RWPE2 (cell line): ENCODE results near the gene DSC2.
"Not testable (repeated sequence)": the region's sequence is repeated elsewhere in the genome, so short reads cannot be mapped to it uniquely, and the experiment has no call there.

ENCODE experiments used
- ATAC-seq: fragments of 200-7000 bp; cut with Tn5 transposase; 3 replicates; pipeline ENCODE4 v1.9.1; 2021; ENCODE audit warnings: low read depth
- DNase-seq: peaks from one replicate; pipeline ENCODE4 v3.0.0-alpha.2; 2020; ENCODE audit warnings: low spot score
- H3K27ac ChIP-seq: fragments of 450-650 bp; 2 replicates; pipeline ENCODE4 v1.5.1; 2017; ENCODE audit warnings: mild to moderate bottlenecking; ENCODE audit not compliant: poor library complexity, severe bottlenecking
- H3K27me3 ChIP-seq: fragments of 250-450 bp; sonication (Bioruptor Pico); 2 replicates; pipeline ENCODE4 v1.5.1; 2021; ENCODE audit warnings: mild to moderate bottlenecking, moderate library complexity; ENCODE audit not compliant: insufficient read depth, poor library complexity, severe bottlenecking
- H3K36me3 ChIP-seq: fragments of 250-450 bp; sonication (Bioruptor Pico); 2 replicates; pipeline ENCODE4 v1.5.1; 2020; ENCODE audit warnings: low read depth, mild to moderate bottlenecking, moderate library complexity
- H3K4me1 ChIP-seq: fragments of 250-450 bp; sonication (Bioruptor Pico); 2 replicates; pipeline ENCODE4 v1.5.1; 2021; ENCODE audit warnings: mild to moderate bottlenecking, moderate library complexity; ENCODE audit not compliant: insufficient read depth, poor library complexity, severe bottlenecking
- H3K4me3 ChIP-seq: fragments of 250-450 bp; sonication (Bioruptor Pico); 2 replicates; pipeline ENCODE4 v1.5.1; 2021; ENCODE audit warnings: mild to moderate bottlenecking, moderate library complexity; ENCODE audit not compliant: severe bottlenecking
- H3K9me3 ChIP-seq: fragments of 250-450 bp; sonication (Bioruptor Pico); 2 replicates; pipeline ENCODE4 v1.5.1; 2021; ENCODE audit warnings: mild to moderate bottlenecking, moderate library complexity; ENCODE audit not compliant: severe bottlenecking
- TF ChIP-seq, protein P1 (sequence below): fragments of 450-650 bp; IDR thresholded peaks from one replicate; pipeline ENCODE4 v1.5.1; 2017; ENCODE audit warnings: mild to moderate bottlenecking, moderate library complexity; ENCODE audit not compliant: poor library complexity, severe bottlenecking

Gene DSC2

DNA sequence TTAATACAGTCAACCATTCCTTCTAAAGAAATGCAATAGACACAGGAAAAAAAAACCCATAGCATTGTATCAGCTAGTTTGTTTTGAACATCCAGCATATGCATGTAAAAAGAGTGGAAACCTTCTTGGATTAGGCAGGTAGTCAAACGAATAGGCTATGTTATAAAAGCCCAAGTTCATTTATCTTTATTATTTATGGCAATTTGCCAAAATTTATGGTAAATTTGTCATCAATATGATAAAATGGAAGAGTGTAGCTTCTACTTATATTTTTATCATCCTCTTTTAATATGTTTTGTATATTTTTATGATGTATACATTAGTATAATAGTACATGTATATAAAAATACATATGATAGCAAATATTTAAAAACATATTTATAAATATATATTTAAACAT is 36.5 kb upstream of the DSC2 start:
- Histone ChIP-seq H3K9me3 (no peaks in the 10 kb centered on the region), H3K4me3 (no peak overlapping the region), H3K4me1 (no peaks in the 10 kb centered on the region), H3K27ac (no peak overlapping the region), H3K36me3 (no peaks in the 10 kb centered on the region), H3K27me3 (no peaks in the 10 kb centered on the region)
- TF ChIP-seq, protein P1, sequence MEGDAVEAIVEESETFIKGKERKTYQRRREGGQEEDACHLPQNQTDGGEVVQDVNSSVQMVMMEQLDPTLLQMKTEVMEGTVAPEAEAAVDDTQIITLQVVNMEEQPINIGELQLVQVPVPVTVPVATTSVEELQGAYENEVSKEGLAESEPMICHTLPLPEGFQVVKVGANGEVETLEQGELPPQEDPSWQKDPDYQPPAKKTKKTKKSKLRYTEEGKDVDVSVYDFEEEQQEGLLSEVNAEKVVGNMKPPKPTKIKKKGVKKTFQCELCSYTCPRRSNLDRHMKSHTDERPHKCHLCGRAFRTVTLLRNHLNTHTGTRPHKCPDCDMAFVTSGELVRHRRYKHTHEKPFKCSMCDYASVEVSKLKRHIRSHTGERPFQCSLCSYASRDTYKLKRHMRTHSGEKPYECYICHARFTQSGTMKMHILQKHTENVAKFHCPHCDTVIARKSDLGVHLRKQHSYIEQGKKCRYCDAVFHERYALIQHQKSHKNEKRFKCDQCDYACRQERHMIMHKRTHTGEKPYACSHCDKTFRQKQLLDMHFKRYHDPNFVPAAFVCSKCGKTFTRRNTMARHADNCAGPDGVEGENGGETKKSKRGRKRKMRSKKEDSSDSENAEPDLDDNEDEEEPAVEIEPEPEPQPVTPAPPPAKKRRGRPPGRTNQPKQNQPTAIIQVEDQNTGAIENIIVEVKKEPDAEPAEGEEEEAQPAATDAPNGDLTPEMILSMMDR, result no peak
- ATAC-seq, result no peak
- DNase-seq, result no peak

DNA sequence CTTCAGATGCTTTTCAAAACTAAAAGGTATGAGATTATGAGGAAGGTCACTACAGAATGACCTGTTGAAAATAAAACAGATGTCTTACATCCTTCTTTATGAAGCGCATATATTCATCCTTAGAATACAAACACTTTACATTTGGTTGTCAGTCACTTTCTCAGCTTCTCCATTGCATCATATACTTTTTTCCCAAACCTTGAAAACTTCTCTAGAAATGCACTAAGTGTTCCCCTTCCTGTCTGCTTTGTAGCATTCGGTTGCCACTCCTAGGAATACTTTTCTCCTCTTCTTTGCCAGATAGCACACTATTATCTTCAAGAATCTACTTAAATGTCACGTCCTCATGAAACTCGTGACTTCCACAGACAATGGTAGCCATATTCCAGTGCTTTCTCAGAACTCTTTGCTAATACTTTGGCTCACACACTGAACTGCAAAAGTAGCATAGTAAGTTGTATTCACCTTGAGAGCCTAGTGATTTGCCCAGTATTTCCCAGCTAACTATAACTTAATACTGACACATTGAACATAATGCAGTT is 32.8 kb upstream of the DSC2 start:
- Histone ChIP-seq H3K4me1 (no peaks in the 10 kb centered on the region), H3K9me3 (no peaks in the 10 kb centered on the region), H3K36me3 (no peaks in the 10 kb centered on the region), H3K4me3 (no peak overlapping the region), H3K27me3 (no peaks in the 10 kb centered on the region), H3K27ac (no peak overlapping the region)
- TF ChIP-seq, protein P1, result no peak
- DNase-seq (no peak), ATAC-seq (no peak)

DNA sequence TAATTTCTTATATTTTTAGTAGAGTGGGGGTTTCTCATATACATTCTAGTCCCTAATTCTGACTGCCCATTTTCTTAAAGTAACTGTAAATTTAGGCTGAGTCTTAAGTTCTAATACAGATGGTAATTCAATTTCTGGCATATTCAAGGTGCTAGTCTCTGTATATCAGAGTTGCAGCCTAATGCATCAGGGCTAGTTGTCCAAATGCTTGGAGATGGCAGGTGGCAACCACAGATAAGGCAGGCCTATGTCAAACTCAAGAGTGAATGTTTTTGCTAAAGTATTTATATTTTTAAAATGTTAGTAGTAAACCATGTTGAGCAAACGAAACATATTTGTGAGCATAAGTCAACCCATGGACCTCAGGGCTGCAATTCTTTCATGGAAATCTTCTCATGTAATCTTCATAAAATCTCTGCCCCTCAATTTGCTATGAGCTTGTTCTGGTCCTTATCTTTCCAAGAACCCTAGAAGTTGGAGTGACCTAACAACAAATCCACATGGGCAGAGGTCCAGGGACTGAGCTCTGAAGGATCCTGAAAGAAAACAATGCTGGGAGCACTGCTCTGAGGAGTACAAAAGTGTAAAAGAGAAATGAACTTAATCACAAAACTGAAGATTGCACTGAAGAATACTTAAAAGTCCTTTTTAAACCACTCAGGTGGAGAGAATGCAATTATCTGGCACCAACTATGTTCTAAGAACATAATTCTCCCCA is 27.3 kb upstream of the DSC2 start:
- Histone ChIP-seq H3K36me3 (no peaks in the 10 kb centered on the region), H3K4me1 (no peaks in the 10 kb centered on the region), H3K27me3 (no peaks in the 10 kb centered on the region), H3K4me3 (no peak overlapping the region), H3K9me3 (peaks cover 3% of the 10 kb centered on the region), H3K27ac (no peak overlapping the region)
- ATAC-seq (no peak), DNase-seq (no peak)
- TF ChIP-seq, protein P1, result no peak

DNA sequence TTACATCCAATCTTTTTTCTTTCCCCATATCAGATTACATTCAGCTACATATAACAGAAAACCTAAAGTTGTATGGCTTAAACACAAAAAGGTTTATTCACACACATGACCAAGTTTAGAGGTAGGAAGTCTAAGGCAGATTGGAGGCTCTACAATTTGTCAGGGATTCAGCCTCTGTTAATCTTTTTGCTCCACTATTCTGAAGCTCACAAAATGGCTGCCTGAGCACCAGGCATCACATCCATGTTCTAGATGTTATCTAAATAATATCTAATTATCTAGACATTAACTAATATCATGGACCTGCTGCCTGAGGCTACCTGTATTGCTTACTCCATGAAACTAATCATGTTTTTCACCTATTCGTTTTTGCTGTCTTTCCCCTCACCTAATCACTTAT is 23.7 kb upstream of the DSC2 start:
- Histone ChIP-seq H3K4me1 (no peaks in the 10 kb centered on the region), H3K4me3 (no peak overlapping the region), H3K27me3 (no peaks in the 10 kb centered on the region), H3K36me3 (no peaks in the 10 kb centered on the region), H3K9me3 (peaks cover 3% of the 10 kb centered on the region), H3K27ac (no peak overlapping the region)
- TF ChIP-seq, protein P1, result no peak
- DNase-seq (no peak), ATAC-seq (no peak)

DNA sequence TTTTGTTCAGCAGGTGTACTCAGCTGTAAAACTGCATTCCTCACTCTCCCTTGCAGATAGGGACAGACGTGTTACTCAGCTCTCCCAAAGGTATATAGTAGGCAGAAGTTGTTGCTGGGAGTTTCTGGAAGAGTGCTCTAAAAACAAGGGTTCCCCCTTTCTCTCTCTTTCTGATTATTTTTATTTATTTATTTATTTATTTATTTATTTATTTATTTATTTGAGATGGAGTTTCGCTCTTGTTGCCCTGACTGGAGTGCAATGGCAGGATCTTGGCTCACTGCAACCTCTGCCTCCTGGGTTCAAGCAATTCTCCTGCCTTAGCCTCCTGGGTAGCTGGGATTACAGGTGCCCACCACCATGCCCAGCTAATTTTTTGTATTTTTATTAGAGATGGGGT is 20.9 kb upstream of the DSC2 start:
- not testable (repeated sequence) for ATAC-seq, H3K27me3 ChIP-seq, H3K27ac ChIP-seq, H3K9me3 ChIP-seq, H3K4me1 ChIP-seq, H3K4me3 ChIP-seq, DNase-seq, H3K36me3 ChIP-seq
